HS-5 (cell line): ENCODE data around the gene AFAP1L1.
A peak's percentile ranks its signal among the peaks of the same experiment; 100 is the strongest.

Experiments used
- DNase-seq: peaks from one replicate; pipeline ENCODE4 v3.0.0-alpha.2; 2012; ENCODE audit warnings: low read depth

AFAP1L1 gene

DNA sequence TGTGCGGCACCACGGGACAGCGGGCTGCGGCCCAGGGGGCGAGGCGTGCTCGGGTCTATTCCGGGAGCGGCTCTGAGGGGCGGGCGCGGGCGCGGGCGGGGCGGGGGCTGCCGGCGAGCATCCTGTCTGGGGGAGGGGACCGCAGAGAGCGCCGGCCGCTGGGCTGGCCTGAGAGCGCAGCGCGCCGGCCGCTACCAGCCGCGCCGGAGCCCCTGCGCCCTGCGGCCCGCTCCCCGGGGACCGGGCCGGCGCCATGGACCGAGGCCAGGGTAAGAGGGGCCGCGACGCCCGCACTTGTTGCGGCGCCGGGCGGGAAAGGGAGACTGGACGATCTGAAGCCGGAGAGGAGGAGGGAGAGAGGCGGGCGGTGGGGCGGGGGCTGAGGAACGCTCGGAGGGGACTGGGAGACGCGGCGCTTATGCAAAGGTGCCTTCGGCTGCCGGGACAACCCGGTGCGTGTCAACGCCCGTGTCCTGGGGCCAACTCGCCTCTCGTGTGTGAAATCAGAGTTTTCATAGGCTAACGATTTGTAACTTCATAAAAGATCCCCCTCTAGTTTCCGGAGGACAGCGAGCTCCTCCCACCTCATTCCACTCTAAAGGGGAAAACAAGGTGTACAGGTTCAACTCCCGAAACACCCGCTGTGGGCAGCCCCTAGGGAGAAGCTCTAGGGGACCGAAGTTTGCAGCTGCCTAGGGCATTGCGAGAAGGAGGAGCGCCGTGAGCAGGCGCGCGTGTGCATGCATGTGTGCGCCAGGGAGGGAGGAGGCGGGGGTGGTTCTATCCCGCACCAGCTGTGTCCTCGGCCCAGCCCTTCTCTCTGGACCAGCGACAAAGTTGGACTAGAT, at the start of gene AFAP1L1:
TSS of gene AFAP1L1 (plus strand) at position 144 of the 848 bp plus-strand sequence. CDS start at position 254, 110 bp downstream.
- no peak for DNase-seq

DNA sequence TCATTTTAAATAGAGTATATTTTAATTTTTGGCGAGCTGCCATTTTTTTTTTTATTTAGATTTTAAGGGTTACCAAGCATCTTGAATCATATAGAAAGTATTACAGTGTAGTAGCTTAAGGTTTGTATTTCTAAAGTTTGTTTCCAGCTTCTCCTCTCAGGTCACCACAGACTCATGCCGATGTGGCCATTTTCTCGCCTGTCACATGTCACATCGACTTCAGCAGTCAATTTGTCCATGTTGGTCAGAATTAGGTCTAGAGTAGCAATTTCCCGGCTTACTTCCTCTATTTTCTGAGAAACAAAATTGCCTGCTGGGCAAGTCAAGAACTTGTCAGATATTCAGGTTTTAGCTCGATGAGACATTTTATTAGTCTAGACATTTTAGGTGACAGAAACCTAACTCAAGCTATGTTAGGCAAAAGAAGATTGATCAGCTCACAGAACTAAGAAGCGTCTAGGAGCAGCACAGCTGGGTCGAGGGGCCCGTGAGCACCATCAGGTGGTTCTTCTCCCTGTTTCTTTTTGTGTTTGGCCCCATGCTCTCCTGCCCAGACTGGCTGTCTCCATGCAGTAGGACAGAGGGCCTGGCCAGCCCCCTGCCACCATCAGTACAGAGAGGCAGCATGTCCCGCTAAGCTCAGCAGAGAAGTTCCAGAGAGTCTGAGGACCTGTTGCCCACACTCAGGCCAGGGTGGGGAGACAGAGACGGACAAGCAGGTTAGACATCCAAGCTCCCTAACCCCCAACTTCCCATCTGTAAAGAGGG, 48.4 kb upstream of the AFAP1L1 start:
- no peak for DNase-seq

DNA sequence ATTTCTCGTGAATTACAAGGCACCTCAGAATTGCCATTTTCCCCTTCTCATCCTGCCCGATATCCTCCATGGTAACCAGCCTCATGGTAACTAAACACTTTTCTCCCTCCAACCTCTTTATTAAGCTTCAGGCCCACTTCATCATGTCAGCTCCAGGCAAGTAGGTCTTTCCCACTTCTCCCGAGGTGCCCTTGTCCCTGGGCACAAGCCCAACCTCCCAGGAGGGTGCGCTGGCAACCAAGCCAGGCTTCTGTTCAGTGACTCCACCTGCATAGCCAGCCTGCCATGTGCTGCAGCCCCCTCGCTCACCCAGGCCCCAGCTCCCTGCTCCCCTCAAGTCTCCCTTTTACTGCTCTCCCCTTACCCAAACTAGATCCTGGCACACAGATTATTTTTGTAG, 47.4 kb upstream of the AFAP1L1 start:
- DNase-seq = no peak

DNA sequence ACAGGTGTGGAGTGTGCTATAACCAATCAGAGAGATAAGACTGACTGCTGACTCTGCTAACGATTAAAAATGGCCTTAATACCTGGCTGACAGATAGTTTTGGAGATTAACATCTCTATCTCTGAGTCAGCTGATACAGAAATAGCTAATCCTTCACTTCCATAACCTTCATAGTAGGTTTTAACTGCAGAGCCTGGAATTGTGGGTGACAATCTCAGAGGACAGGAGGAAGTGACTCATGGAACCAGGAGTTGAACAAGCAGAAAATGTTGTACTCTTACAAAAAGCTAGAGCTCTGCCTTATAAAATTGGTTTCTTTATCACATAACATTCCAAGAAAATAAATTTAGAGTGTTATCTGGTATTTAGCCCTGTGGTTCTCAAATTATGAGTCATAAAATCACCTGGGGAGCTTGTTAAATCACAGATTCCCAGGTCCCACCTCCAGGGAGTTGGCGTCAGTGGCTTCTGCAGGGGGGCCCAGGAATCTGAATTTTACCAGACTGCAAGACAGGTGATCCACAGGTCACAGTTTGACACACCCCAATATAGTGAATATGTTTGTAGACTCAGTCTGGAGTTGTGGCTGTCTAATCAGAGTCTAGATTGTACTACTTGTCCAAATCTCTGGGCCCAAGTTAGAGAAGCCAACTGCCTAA, 44.4 kb upstream of the AFAP1L1 start:
- peak; percentile 44 for DNase-seq

DNA sequence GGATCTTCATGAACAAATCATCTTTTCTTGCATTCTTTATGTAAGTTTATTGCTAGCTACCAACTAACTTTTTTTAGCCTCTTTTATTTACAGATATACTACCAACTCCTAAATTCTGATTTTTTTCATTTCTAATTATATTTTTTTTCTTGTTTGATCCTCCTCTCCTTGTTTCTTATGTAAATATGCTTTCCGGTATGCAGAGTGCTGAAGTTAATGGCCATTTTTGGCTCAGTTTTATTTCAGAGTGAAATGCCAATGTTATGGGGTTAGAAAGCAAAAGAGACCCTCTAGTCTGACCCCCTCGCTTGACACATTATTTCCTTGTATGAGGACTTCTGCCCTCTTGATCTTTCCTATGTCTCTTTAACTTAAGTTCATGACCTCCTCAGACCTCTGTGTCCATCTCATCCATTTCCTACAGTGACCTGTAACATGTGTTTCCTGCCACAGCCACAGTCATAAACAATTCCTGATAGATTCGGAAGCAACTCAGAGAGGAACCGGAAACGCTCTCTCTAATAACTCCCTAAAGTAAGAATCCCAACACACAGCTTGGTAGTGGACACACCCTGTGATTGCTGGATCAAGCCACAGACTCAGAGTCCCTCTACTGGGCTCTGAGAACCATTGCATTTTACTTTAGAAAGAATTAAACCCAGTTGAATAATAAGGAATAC, 42.9 kb upstream of the AFAP1L1 start:
- peak; percentile 77 for DNase-seq

DNA sequence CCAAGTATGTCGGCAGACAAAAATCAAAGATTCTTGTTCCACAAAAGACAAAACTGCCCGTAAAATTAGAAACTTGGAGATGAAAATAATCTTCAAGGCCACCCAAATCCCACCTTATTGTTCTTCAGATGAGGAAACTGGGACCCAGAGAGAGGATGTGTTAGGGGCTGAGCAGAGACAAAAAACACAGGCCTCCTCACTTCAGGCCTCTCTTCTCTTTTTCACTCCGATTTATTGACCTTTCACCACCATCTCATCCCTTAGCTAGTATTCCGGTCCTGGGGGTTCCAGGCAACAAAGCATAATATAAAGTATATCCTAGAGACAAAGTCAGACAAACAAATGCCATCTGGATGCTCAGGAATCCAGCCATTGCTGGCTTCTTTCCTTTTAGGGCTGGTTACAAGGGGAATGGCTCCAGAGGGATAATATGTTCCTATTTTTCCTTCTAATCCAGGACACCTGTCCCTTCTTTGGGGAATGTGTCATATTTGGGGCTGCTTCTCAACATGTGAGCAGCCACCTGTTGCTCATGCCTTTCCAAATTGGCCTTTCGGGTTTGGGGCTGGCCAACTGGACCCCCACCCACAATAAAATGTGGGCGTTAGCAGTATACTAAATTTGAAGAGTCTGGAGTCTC, 42.2 kb upstream of the AFAP1L1 start:
- DNase-seq = no peak

DNA sequence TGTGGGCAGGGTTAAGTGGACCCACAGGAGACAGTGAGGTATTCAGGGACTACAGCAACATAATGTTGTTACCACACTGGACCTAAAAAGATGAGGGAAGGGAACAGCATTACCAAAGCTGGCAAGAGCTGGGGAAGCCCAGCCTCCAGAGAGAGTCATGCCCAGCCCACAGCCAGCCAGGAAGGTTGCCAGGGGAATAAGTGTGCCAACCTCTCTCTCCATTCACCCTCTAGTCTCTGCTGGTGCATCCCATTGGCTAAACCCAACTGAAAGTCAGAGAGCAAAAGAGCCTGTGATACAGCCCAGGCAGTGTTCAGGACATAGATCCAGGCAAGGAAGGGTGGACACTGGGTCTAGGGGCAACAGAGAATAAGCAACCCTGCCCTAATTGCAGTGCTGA, 35.8 kb upstream of the AFAP1L1 start:
- DNase-seq = no peak

DNA sequence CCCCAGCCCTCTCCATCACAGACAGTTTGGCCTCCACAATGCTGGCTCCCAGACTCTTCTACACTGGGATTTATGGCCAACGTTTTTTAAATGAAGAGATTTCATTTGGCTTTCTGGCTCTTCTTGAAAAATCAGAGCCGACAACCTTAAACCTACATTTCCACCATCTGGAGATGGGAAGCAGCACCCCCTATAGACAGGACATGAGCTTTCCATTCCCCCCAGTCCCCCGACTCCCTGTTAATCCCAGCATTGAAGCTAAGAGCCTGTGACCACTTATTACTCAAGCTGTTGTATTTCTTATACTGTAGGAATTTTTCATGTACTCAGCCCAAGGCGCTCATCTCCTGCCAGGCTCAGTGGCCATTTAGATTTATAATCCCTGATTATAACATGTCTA, 34.0 kb upstream of the AFAP1L1 start:
- no peak for DNase-seq

DNA sequence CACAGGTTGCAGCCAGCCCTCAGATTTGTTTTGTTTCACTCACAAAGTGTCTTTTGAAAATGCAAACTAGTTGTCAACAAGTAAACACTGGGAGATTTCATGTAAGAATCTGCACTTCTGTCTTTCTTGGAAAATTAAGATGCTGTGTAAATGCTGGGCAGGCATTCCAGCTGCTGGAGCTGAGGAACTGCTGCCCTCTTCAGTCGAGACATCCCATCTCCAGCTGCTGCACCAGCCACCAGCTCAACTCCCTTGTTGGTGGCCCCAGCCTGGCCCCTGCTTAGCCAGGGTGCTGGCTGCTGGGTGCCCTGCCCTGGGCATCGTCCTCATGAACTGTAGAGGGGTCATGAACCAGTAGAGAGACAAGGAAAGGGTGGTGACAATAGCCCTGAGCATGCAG, 33.1 kb upstream of the AFAP1L1 start:
- DNase-seq = no peak

DNA sequence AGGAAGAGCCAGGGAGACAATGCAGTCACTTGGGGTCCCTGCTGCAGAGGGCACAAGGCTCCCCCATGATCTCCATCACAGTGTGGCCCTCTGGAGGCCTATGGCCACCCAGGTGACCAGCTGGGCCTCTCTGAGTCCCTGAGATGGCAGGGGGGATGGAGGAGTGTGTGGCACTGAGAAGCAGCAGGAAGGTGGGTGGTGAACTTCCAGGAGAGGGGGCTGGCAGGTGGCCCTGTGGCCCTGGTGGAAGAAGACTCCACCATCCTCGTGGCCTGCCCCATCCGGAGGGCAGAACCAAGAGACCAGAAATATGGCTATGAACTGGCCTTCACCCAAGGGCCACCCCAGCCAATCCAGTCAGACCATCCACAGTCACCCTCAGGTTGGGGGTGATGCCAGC, 31.7 kb upstream of the AFAP1L1 start:
- no peak for DNase-seq

DNA sequence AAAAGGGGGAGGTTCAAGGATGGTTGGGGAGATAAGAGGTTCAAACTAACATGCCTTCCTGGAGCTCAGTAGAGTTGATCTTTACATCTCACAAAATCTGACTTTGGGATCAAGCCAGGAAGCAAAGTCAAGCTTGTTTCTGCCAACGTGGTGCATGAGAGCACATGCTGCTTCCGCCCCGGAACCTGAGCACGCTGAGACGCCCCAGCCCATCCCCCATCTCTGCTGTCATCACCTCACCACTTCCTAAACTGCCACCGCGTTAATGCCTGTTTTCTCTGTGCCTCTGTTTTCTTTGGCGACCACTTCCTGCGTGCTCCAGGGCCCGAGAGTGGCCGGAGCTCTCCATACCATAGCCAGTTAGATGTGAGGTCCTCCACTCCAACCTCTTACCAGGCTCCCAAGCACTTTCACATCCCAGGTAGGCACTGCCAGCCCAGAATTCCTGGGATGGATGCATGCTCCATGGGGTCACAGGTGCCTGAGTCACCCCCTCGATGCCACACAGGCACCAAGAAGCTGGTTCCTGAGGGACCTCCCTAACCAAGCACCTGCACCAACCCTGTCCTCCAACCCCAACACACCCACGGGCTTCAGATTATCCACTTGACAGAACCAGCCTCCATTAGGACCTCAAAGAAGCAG, 31.2 kb upstream of the AFAP1L1 start:
- DNase-seq = no peak

DNA sequence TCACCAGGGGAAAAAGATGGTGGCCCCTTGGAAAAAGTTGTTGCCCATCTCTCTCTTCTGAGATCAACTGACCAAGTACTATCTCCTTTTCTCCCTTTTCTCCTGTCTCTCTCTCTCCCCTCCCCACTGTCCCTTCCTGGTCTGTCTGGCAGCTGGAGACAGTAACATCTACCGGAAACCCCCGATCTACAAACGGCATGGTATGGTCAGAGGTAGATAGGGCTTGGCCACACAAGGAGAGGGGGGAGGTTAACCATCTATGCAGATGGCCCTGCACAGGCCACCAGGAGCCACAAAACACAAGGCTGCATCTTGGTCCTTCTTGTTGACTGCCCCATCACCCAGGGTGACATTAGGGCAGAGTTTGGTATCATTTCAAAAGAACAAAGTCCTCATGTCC, 29.3 kb upstream of the AFAP1L1 start:
- no peak for DNase-seq

DNA sequence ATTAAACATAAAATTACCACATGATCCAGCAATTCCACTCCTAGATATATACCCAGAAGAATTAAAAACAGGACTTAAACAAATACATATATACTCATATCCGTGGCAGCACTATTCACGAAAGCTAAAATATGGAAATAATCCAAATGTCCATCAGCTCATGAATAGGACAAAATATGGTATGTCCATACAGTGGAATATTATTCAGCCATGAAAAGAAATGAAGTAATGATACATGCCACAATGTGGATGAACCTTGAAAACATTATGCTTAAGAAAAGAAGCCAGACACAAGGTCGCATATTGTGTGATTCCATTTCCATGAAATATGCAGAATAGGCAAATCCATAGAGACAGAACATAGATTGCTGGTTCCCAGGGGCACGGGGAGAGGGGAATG, 24.8 kb upstream of the AFAP1L1 start:
- DNase-seq = no peak

DNA sequence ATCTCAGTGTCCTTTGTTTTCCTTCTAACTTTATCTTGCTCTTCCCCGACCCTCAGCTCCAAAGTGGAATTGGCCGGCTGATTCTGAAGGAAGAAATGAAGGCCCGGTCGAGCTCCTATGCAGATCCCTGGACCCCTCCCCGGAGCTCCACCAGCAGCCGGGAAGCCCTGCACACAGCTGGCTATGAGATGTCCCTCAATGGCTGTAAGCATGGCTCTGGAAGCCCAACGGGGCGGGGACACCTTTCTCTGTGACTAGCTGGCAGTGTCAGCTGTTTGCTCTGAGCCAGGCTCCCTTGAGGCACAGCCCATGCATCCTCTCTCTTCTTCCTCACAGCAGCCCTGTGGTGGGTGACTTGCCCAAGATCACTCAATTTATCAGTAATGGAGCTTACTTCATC, 23.9 kb upstream of the AFAP1L1 start:
- no peak for DNase-seq

DNA sequence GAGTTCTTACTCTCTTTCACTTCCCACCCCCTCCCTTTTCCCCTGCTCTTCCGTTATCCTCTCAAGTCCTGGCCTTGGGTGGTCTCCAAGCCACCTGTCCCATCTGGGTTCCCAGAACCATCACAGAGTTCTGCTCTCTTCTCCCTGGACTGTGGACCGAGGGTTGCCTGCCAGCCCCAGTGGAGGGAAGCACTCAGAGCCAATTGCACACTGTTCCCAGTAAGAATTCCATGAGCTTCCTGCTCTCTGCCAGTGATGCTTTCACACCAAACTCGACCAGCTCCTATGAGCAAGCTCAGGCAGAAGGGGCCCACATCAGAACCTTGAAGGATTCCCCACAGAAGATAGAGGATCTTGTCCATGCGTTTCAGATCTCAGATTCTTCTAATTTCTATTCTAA, 20.1 kb upstream of the AFAP1L1 start:
- DNase-seq = no peak

DNA sequence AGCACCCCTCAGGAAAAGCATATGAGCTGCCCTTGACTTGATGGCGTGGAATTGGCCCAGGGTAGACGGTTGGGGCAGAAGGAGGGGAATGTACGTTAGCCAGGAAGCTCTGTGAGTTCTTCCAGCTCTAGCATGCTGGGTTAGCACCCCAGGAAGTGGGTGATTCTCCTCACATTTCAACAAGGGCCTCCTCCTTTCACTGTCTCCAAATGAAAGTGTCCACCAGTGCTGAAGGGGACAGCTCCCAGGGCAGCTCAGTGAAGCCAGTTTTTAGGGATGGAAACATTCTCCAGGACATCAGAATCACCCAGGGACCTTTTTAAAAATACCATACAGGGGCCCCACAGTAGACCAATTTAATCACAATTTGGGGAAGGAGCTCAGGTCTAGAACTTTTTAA, 17.2 kb upstream of the AFAP1L1 start:
- no peak for DNase-seq

DNA sequence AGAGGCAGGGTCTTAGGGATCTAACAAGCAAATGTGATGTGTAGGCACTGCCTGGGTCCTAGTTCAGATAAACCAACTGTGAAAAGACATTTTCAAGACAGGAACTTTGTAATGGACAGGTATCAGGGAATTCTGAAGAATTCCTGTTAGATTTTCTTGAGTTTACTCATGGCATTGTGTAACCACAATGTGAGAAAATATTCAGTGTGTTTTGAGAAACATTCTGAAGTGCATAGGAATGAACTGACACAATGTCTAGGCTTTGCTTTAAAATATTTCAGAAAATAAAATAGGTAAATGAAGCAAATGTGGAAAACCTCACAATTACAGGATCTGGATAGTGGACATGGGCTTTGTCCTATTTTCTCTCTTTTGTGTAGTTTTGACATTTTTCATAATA, 15.2 kb upstream of the AFAP1L1 start:
- peak; percentile 38 for DNase-seq

DNA sequence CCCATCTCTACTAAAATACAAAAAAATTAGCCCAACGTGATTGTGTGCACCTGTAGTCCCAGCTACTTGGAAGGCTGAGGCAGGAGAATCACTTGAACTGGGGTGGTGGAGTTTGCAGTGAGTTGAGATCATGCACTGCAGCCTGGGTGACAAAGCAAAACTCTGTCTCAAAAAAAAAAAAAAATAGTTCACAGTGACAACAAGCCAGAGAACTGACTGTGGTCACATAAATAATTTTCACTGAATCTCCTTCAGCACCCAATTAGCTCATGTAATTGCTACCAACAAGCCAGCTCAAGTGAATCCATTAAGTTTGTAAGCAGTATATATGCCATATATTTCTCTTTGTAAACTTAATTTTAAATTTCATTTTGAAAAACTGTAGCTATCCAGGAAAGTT, 14.5 kb upstream of the AFAP1L1 start:
- no peak for DNase-seq

DNA sequence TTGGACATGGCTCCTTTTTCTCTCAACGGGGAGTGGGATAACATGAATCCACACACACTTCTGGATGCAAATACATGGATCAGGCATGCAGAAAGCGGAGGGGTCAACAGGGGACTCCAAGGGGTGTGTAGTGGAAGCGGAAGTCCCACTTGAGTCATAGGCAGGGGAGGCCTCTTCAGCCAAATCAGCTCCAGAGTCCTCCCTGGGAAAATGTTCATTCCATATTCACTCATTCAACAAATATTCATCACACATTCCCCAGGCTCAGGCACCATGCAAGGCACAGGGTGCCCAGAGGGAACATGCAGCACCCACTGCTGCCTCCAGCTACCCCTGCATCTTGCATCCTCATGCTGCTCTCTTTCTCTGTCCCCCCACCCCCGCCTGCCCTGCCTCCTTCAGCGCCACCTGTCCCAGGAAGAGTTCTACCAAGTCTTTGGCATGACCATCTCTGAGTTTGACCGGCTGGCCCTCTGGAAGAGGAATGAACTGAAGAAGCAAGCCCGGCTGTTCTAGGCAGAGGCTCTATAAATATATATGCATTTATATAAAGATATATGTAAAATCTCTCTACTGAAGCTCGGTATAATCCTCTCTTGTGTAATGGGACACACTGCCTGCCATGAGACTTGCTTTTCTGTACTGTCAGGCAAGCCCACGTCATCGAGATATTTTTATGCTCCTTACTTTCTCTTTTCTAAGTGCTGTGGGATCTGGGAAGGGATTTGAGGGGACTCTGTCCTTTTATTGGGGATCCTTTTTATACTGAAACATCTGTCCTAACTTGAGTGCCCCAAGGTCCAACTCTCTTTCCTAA, 13.6 kb upstream of the AFAP1L1 start:
- peak; percentile 73 for DNase-seq

DNA sequence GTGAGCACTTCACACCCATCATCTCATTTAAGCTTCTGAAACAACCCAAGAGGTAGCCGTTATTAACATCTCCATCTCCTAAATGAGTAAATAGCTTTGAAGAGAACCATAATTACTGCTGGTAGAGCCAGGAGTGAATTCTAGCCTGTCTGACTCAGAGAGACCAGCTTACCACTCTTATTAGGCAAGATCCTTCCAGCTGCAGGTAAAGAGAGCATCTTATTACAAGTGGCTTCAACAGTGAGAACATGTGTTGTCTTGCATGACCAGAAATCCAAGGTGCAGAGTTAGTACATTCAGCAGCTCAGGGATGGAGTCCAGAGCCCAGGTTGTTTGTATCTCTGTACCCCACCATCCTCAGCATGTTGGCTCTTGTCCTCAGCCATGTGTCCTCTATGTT, 10.9 kb upstream of the AFAP1L1 start:
- DNase-seq = no peak
